T-helper 1 cell treated with Interleukin-12 subunit alpha and Interleukin-12 subunit beta and Interleukin-4 antibody, amounts not matched to agents 30 ng/mL and 1 ng/mL, for 36 hours (primary cell): Measurements from ENCODE around the gene CLEC9A. TPM values are rescaled to one million over a fixed set of nuclear protein-coding genes. Genes with fewer than 3 reads are reported as not detected.

Experiments
- intact Hi-C: fragments of 100-400 bp; cut with micrococcal nuclease; formaldehyde crosslinking; loops from one replicate; pipeline ENCODE4 v1.15.1; 2024
- total RNA-seq: library from RNA; stranded (reverse); gene quantifications from 2 replicates; pipeline ENCODE4 v1.2.3, GENCODE V29; 2022

The CLEC9A gene
- total RNA-seq, 1 donor from 2014 or later: not detected

DNA sequence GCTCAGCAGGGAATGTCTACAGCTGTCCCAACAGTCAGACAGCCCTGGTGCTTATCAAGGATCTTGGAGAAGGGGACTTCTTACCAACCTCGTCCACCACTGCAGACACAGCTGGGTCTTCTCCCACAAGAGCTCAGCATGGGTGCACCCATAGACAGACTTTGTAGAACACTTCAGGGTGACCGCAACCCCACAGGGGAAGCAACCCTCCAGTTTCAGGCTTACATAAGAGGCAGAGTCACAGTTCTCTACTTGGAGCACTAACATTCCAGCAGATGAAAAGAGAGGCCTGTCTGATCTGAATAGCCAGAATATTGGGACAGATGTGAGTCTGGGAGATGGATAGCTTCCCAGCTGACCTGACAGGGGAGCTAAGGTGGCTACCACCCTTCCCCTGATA lies 71.8 kb downstream of the CLEC9A start:
- intact Hi-C loops: no loop called here

DNA sequence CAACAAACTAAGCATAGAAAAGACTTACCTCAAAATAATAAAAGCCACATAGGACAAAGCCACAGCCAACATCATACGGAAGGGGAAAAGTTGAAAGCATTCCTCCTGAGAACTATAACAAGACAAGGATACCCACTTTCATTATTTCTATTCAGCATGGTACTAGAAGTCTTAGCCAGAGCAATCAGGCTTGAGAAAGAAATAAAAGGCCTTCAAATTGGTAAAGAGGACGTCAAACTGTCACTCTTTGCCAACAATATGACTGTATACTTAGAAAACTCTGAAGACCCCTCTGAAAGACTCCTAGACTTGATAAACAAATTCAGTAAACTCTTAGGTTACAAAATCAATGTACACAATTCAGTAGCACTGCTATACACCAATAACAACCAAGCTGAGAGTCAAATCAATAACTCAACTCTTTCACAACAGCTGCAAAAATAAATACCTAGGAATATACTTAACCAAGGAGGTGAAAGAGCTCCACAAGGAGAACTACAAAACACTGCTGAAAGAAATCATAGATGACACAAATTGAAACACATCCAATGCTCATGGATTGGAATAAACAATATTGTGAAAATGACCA lies 79.9 kb downstream of the CLEC9A start:
- intact Hi-C loops: no loop called here

DNA sequence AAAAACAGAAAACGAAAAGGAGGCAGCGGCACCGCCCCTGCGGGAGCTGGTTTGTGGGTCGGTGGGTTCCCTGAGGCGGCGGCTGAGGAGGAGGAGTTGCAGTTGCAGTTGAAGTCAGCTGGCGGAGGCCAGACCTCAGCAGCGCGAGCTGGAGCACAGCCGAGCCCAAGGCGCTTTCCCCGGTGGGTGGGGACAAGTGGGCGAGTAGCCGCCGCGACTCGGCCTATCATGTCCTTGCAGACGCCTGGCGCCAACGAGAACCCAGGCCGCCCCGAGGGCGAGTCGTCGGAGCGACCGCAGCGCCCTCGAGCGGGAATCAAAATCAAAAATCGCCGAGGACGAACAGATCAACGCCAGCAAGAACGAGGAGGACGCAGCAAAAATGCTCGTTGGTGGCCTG lies 81.0 kb downstream of the CLEC9A start:
- intact Hi-C loops: no loop called here

DNA sequence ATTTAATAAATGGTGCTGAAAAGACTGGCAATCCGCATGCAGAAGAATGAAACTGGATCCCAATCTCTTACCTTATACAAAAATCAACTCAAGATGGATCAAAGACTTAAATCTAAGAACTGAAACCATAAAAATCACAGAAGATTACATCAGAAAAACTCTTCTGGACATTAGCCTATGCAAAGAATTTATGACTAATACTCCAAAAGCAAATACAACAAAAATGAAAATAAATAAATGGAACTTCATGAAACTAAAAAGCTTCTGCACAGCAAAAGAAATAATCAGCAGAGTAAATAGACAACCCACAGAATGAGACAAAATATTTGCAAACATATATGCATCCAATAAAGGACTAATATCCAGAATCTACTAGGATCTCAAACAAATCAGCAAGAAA lies 82.6 kb downstream of the CLEC9A start:
- intact Hi-C loops: no loop called here

DNA sequence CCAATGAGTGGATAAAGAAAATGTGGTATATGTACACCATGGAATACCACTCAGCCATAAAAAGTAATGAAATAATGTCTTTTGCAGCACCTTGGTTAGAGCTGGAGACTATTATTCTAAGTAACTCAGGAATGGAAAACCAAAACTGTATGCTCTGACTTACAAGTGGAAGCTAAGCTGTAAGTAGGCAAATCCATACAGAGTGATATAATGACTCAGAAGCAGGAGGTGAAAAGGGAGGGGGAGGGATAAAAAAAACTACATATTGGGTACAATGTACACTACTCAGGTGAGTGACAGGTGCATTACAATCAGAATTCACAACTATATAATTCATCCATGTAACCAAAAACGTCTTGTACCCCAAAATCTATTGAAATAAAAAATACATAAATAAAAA lies 83.4 kb downstream of the CLEC9A start:
- intact Hi-C loops: no loop called here

DNA sequence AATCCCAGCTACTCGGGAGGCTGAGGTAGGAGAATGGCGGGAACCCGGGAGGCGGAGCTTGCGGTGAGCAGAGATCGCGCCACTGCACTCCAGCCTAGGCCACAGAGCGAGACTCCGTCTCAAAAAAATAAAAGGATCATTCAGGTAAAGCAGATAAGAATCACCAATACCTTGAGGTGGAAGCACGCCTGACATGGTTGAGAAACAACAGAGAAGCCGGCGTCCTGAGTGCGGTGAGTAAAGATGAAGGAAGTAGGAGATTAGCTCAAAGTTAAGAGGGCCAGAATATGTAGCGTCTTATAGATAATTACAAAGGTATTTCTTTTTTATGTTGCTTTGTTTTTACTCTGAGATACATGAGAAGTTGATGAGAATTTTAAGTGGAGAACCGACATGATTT lies 84.8 kb downstream of the CLEC9A start:
- intact Hi-C loops: no loop called here

Other genes starting within 250 kb of the CLEC9A start
- gene KLRF1, start 203.2 kb upstream of the CLEC9A start, total RNA-seq: 0.24 and 0.37 TPM in 2 replicates
- gene CLEC2B, start 161.3 kb upstream of the CLEC9A start, total RNA-seq: 46.4 and 48.9 TPM in 2 replicates
- gene KLRF2, start 149.2 kb upstream of the CLEC9A start, total RNA-seq: not detected in 2 replicates
- not detected in 2 replicates for gene CLEC2A, start 98.3 kb upstream of the CLEC9A start, total RNA-seq
- gene CLEC12A, start 59.3 kb upstream of the CLEC9A start, total RNA-seq: 1.7 and 1.9 TPM in 2 replicates
- not detected in 2 replicates for gene CLEC1B, start 31.6 kb upstream of the CLEC9A start, total RNA-seq
- gene CLEC12B, start 20.1 kb upstream of the CLEC9A start, total RNA-seq: 0.15 and 0.32 TPM in 2 replicates
- not detected in 2 replicates for gene CLEC1A, start 68.3 kb downstream of the CLEC9A start, total RNA-seq
- gene CLEC7A, start 99.5 kb downstream of the CLEC9A start, total RNA-seq: 0.73 and 0.83 TPM in 2 replicates
- not detected in 2 replicates for gene OLR1, start 141.4 kb downstream of the CLEC9A start, total RNA-seq
- gene TMEM52B, start 148.3 kb downstream of the CLEC9A start, total RNA-seq: not detected in 2 replicates
- gene GABARAPL1, start 182.2 kb downstream of the CLEC9A start, total RNA-seq: 4.2 and 5.4 TPM in 2 replicates